HepG2 (cell line): ENCODE data around the gene ATM. TPM values are rescaled to one million over a fixed set of nuclear protein-coding genes. Genes with fewer than 3 reads are reported as not detected.

ENCODE experiments used
- ATAC-seq: fragments of 200-7000 bp; cut with Tn5 transposase; 3 replicates; pipeline ENCODE4 v1.9.1; 2020; ENCODE audit warnings: mild to moderate bottlenecking, moderate library complexity
- BruUV-seq: library from RNA; stranded (reverse); fragments of 400-500 nt; replicated peaks from 2 replicates; lab custom pipeline; 2021; lab: Mats Ljungman, UMichigan
- CTCF ChIA-PET: fragments of 300-600 bp; formaldehyde crosslinking; extraction: SDS; loops from one replicate; lab custom pipeline; 2021; ENCODE audit warnings: low total read pairs, inconsistent platforms, low intra/inter-chr PET ratio; lab: Yijun Ruan, JAX
- POLR2A ChIA-PET: fragments of 350-600 bp; sonication (Branson Sonifier 250); formaldehyde crosslinking; loops from one replicate; lab custom pipeline; 2020; ENCODE audit warnings: antibody characterized with exemption, inconsistent platforms; lab: Yijun Ruan, JAX
- DNase-seq: peaks from one replicate; pipeline ENCODE4 v3.0.0-alpha.2; 2015; ENCODE audit warnings: low spot score
- FAIRE-seq: peaks from 3 replicates; lab custom pipeline; 2011; peaks lifted over from hg19 to GRCh38; lab: Jason Lieb, UNC
- H2AFZ ChIP-seq: one replicate; pipeline ENCODE4 v1.6.1; 2011; ENCODE audit warnings: low read length, inconsistent platforms
- H3K27ac ChIP-seq: fragments of 300-600 bp; 3 replicates; pipeline ENCODE4 v1.8.0; 2011; ENCODE audit warnings: mixed run types, mild to moderate bottlenecking, mixed read lengths, low read length, inconsistent platforms; ENCODE audit not compliant: insufficient read depth; ENCODE audit errors: extremely low read length
- H3K27me3 ChIP-seq, 2 experiments: fragments of 200-600 bp in 1 of 2; 2 replicates in 1 of 2; 3 replicates in 1 of 2; pipeline versions ENCODE4 v1.6.0 to v1.8.0; 2011; ENCODE audit warnings: low read length in 2 of 2, mild to moderate bottlenecking in 2 of 2, moderate library complexity in 2 of 2, inconsistent platforms in 1 of 2; ENCODE audit not compliant: insufficient read depth in 2 of 2, control insufficient read depth in 1 of 2
- H3K36me3 ChIP-seq, 2 experiments: fragments of 200-600 bp in 1 of 2; replicated peaks in 1 of 2; 2 replicates in 1 of 2; 3 replicates in 1 of 2; pipeline versions ENCODE4 v1.5.1 to v1.8.0; 2011; ENCODE audit warnings: low read length in 2 of 2, inconsistent platforms in 1 of 2; ENCODE audit not compliant: insufficient read depth in 2 of 2, control insufficient read depth in 1 of 2
- H3K4me1 ChIP-seq: 2 replicates; pipeline ENCODE4 v1.5.1; 2012; ENCODE audit warnings: low read length, inconsistent platforms; ENCODE audit not compliant: insufficient read depth
- H3K4me2 ChIP-seq: 2 replicates; pipeline ENCODE4 v1.6.0; 2011; ENCODE audit warnings: low read depth, low read length, inconsistent platforms
- H3K4me3 ChIP-seq, 3 experiments: fragments of 200-600 bp in 1 of 3; sonication (generic), shearing (Covaris generic) in 1 of 3; replicated peaks in 1 of 3; 2 replicates each; pipeline ENCODE4 v1.5.1; 2011 to 2016; ENCODE audit warnings: low read length in 3 of 3, inconsistent platforms in 2 of 3, low read depth in 2 of 3, mild to moderate bottlenecking in 2 of 3, control low read depth in 1 of 3, mixed read lengths in 1 of 3; ENCODE audit not compliant: insufficient read depth in 1 of 3
- H3K79me2 ChIP-seq: one replicate; pipeline ENCODE4 v1.6.1; 2011; ENCODE audit warnings: low read length, inconsistent platforms; ENCODE audit not compliant: insufficient read depth
- H3K9ac ChIP-seq: 2 replicates; pipeline ENCODE4 v1.6.0; 2011; ENCODE audit warnings: mild to moderate bottlenecking, low read depth, low read length, inconsistent platforms; ENCODE audit not compliant: insufficient read depth
- H3K9me3 ChIP-seq: 2 replicates; pipeline ENCODE4 v1.5.1; 2012; ENCODE audit warnings: mild to moderate bottlenecking, low read length
- H4K20me1 ChIP-seq: 2 replicates; pipeline ENCODE4 v1.6.0; 2011; ENCODE audit warnings: inconsistent platforms, mild to moderate bottlenecking, low read length, moderate library complexity; ENCODE audit not compliant: insufficient read depth
- ISL2 ChIP-seq: sonication (generic); formaldehyde crosslinking; IDR thresholded peaks from 2 replicates; pipeline ENCODE4 v1.5.0; 2020; ENCODE audit warnings: missing genetic modification reagents
- LRRFIP1 ChIP-seq: sonication (generic); formaldehyde crosslinking; conservative IDR thresholded peaks from 2 replicates; pipeline ENCODE4 v1.4.0; 2020; ENCODE audit warnings: missing genetic modification reagents
- POGZ ChIP-seq: sonication (generic); formaldehyde crosslinking; IDR thresholded peaks from 2 replicates; pipeline ENCODE4 v1.4.0; 2020; ENCODE audit warnings: mild to moderate bottlenecking, missing genetic modification reagents
- SMARCC2 ChIP-seq: fragments of 450-650 bp; IDR thresholded peaks from 2 replicates; pipeline ENCODE4 v1.6.1; 2017; ENCODE audit warnings: antibody characterized with exemption, mild to moderate bottlenecking
- SOX5 ChIP-seq: IDR thresholded peaks from 2 replicates; pipeline ENCODE4 v1.6.1; 2016; ENCODE audit warnings: borderline replicate concordance
- ZNF225 ChIP-seq: sonication (generic); formaldehyde crosslinking; IDR thresholded peaks from 2 replicates; pipeline ENCODE4 v1.4.0; 2020; ENCODE audit warnings: mild to moderate bottlenecking, missing genetic modification reagents
- ZNF407 ChIP-seq: sonication (generic); formaldehyde crosslinking; IDR thresholded peaks from one replicate; pipeline ENCODE4 v1.5.1; 2020; ENCODE audit warnings: mild to moderate bottlenecking, missing genetic modification reagents; ENCODE audit errors: not compliant biosample characterization
- ZNF562 ChIP-seq: sonication (generic); formaldehyde crosslinking; IDR thresholded peaks from 2 replicates; pipeline ENCODE4 v1.8.0; 2022; ENCODE audit warnings: missing genetic modification reagents, borderline replicate concordance
- WGBS: methylation state at CpG from one replicate; pipeline ENCODE4 v1.1.6; 2017; ENCODE audit warnings: low lambda C conversion rate; 5-methylcytosine and 5-hydroxymethylcytosine counted together
- in situ Hi-C: cut with HindIII; loops from 2 replicates; pipeline ENCODE4 v1.10.0; 2017; ENCODE audit warnings: low pct_unique_long_range_greater_than_20kb; ENCODE audit not compliant: extremely low pct_ligation_motif_present
- intact Hi-C: fragments of 100-400 bp; cut with micrococcal nuclease; formaldehyde crosslinking; loops from one replicate; pipeline ENCODE4 v1.10.0; 2022; ENCODE audit not compliant: unreplicated experiment
- polyA plus RNA-seq, 8 experiments: library from polyadenylated mRNA; depleted of rRNA in 3 of 8; stranded (reverse) in 7 of 8; unstranded in 1 of 8; fragments of >200 nt; fragmentation: Illumina TruSeq in 4 of 8; extraction: Trizol in 4 of 8; gene quantifications; 2 replicates each; pipeline versions ENCODE4 v1.2.1 to v1.2.3, GENCODE V29; 2011 to 2016; ENCODE audit warnings: low read depth in 4 of 8, missing spikeins in 1 of 8, mixed read lengths in 1 of 8; ENCODE audit not compliant: insufficient read depth in 1 of 8
- total RNA-seq, 5 experiments: library from RNA; depleted of rRNA; stranded (reverse); fragments of >200 nt; fragmentation: Illumina TruSeq; extraction: Trizol; gene quantifications; 2 replicates each; pipeline ENCODE4 v1.2.3, GENCODE V29; 2016; ENCODE audit warnings: low read depth in 1 of 5
- TF ChIP-seq, protein P1 (sequence below): sonication (generic); formaldehyde crosslinking; IDR thresholded peaks from 2 replicates; pipeline ENCODE4 v1.4.0; 2020; ENCODE audit warnings: missing genetic modification reagents, borderline replicate concordance

ATM gene
- total and polyA plus RNA-seq, 2 of the 13 experiments (the other 11 are each of a cell fraction or from before 2014, with no cell fraction given): 40.0 to 71.6 TPM

DNA sequence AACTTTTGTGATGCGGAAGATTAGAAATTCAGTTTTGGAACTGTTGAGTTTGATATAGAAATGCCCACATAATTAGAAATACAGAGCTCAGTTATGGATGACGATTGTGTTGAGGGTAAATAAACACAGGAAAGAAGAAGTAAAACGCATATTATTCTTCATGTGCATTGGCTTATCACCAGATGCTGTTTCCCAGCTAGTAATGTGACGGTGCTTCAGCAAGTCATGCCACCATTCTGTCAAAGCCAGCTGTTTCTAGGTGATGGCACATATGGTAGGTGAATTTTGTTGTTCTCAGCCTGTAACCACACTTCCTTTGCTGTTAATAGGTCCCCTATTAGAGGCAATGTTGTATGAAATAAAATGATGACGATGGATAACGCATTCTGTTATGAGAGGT is 175.6 kb downstream of the ATM start:
- DNase-seq: no peak
- 33% methylated on average over 6 of the region's 6 CpGs for WGBS
- peaks cover 12% of the 10 kb centered on the region for H3K4me1 ChIP-seq
- H2AFZ ChIP-seq: no peak overlapping the region
- no peak for FAIRE-seq
- ChIA-PET POLR2A (no interaction called here), CTCF (no interaction called here)
- H3K9ac ChIP-seq: no peak overlapping the region
- intact Hi-C loops: no loop called here
- H3K4me2 ChIP-seq: no peak overlapping the region
- BruUV-seq: no TSS peak
- H3K27me3 ChIP-seq: no peaks in the 10 kb centered on the region
- in situ Hi-C loops: no loop called here
- no peak overlapping the region for H3K27ac ChIP-seq
- H3K79me2 ChIP-seq: no peaks in the 10 kb centered on the region
- H3K36me3 ChIP-seq: no peaks in the 10 kb centered on the region
- H3K4me3 ChIP-seq: no peak overlapping the region
- ATAC-seq: no peak
- H4K20me1 ChIP-seq: no peaks in the 10 kb centered on the region
- H3K9me3 ChIP-seq: no peaks in the 10 kb centered on the region
- TF ChIP-seq ZNF562 (CRISPR knock-in tag): no peak
- TF ChIP-seq ISL2 (CRISPR knock-in tag): no peak
- no peak for TF ChIP-seq SMARCC2
- no peak for TF ChIP-seq LRRFIP1 (CRISPR knock-in tag)
- TF ChIP-seq POGZ (CRISPR knock-in tag): no peak
- TF ChIP-seq ZNF407: no peak
- no peak for TF ChIP-seq ZNF225 (CRISPR knock-in tag)
- no peak for TF ChIP-seq SOX5 (CRISPR knock-in tag)
- TF ChIP-seq, protein P1, sequence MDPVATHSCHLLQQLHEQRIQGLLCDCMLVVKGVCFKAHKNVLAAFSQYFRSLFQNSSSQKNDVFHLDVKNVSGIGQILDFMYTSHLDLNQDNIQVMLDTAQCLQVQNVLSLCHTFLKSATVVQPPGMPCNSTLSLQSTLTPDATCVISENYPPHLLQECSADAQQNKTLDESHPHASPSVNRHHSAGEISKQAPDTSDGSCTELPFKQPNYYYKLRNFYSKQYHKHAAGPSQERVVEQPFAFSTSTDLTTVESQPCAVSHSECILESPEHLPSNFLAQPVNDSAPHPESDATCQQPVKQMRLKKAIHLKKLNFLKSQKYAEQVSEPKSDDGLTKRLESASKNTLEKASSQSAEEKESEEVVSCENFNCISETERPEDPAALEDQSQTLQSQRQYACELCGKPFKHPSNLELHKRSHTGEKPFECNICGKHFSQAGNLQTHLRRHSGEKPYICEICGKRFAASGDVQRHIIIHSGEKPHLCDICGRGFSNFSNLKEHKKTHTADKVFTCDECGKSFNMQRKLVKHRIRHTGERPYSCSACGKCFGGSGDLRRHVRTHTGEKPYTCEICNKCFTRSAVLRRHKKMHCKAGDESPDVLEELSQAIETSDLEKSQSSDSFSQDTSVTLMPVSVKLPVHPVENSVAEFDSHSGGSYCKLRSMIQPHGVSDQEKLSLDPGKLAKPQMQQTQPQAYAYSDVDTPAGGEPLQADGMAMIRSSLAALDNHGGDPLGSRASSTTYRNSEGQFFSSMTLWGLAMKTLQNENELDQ (CRISPR knock-in tag): no peak
